Nephron progenitor cell (in vitro differentiated cells): ENCODE results near the gene RUNX1.
A peak's percentile ranks its signal among the peaks of the same experiment; 100 is the strongest.

Experiments
- DNase-seq: peaks from one replicate; pipeline ENCODE4 v3.0.0; 2021
- H3K27ac Mint-ChIP-seq: 2 replicates; pipeline ENCODE4 v1.8.0; 2021; ENCODE audit warnings: mild to moderate bottlenecking, moderate library complexity, mixed read lengths
- H3K27me3 Mint-ChIP-seq: 2 replicates; pipeline ENCODE4 v1.8.0; 2021; ENCODE audit warnings: mild to moderate bottlenecking, low read depth, mixed read lengths; ENCODE audit not compliant: poor library complexity
- H3K36me3 Mint-ChIP-seq: 2 replicates; pipeline ENCODE4 v1.8.0; 2021; ENCODE audit warnings: low read depth, mixed read lengths
- H3K4me1 Mint-ChIP-seq: 2 replicates; pipeline ENCODE4 v1.8.0; 2021; ENCODE audit warnings: mixed read lengths
- H3K4me3 Mint-ChIP-seq: 2 replicates; pipeline ENCODE4 v1.8.0; 2021; ENCODE audit warnings: mild to moderate bottlenecking, moderate library complexity, mixed read lengths
- H3K9me3 Mint-ChIP-seq: 2 replicates; pipeline ENCODE4 v1.8.0; 2021; ENCODE audit warnings: mild to moderate bottlenecking, moderate library complexity, mixed read lengths
- TF ChIP-seq, protein P1 (sequence below): fragments of 200-600 bp; sonication (generic); IDR thresholded peaks from 2 replicates; pipeline ENCODE4 v1.5.0; 2021; ENCODE audit warnings: antibody characterized with exemption

The RUNX1 gene

DNA sequence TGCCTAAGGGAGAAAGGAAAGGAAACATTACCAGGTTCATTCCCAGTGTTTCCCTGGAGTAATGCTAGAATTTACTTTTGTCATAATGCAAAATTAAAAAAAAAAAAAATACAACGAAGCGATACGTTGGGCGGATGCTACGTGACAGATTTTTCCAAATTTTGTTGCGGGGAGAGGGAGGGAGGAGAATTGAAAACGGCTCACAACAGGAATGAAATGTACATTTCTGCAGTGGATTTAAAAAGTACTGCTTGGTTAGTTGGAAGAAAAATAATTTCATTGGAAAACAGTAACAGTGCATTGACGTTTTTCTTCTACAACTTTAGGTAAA is 157.5 kb downstream of the RUNX1 start:
- Mint-ChIP-seq H3K9me3 (peaks cover 6% of the 10 kb centered on the region), H3K27ac (no peak overlapping the region), H3K4me3 (peak overlapping the region; percentile 70), H3K36me3 (peaks cover under 1% of the 10 kb centered on the region), H3K4me1 (peaks cover 21% of the 10 kb centered on the region), H3K27me3 (peaks cover 77% of the 10 kb centered on the region)
- TF ChIP-seq, protein P1, sequence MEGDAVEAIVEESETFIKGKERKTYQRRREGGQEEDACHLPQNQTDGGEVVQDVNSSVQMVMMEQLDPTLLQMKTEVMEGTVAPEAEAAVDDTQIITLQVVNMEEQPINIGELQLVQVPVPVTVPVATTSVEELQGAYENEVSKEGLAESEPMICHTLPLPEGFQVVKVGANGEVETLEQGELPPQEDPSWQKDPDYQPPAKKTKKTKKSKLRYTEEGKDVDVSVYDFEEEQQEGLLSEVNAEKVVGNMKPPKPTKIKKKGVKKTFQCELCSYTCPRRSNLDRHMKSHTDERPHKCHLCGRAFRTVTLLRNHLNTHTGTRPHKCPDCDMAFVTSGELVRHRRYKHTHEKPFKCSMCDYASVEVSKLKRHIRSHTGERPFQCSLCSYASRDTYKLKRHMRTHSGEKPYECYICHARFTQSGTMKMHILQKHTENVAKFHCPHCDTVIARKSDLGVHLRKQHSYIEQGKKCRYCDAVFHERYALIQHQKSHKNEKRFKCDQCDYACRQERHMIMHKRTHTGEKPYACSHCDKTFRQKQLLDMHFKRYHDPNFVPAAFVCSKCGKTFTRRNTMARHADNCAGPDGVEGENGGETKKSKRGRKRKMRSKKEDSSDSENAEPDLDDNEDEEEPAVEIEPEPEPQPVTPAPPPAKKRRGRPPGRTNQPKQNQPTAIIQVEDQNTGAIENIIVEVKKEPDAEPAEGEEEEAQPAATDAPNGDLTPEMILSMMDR, result no peak
- no peak for DNase-seq

DNA sequence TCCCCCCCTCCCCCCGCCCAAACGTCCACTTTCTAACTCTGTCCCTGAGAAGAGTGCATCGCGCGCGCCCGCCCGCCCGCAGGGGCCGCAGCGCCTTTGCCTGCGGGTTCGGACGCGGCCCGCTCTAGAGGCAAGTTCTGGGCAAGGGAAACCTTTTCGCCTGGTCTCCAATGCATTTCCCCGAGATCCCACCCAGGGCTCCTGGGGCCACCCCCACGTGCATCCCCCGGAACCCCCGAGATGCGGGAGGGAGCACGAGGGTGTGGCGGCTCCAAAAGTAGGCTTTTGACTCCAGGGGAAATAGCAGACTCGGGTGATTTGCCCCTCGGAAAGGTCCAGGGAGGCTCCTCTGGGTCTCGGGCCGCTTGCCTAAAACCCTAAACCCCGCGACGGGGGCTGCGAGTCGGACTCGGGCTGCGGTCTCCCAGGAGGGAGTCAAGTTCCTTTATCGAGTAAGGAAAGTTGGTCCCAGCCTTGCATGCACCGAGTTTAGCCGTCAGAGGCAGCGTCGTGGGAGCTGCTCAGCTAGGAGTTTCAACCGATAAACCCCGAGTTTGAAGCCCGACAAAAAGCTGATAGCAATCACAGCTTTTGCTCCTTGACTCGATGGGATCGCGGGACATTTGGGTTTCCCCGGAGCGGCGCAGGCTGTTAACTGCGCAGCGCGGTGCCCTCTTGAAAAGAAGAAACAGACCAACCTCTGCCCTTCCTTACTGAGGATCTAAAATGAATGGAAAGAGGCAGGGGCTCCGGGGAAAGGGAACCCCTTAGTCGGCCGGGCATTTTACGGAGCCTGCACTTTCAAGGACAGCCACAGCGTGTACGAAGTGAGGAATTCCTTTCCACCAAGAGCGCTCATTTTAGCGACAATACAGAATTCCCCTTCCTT is 158.1 kb downstream of the RUNX1 start:
- H3K4me1 Mint-ChIP-seq, result peaks cover 24% of the 10 kb centered on the region
- TF ChIP-seq, protein P1, result no peak
- H3K27ac Mint-ChIP-seq, result no peak overlapping the region
- peak; percentile 42 for DNase-seq
- peak overlapping the region; percentile 70 for H3K4me3 Mint-ChIP-seq
- no peaks in the 10 kb centered on the region for H3K36me3 Mint-ChIP-seq
- peaks cover 79% of the 10 kb centered on the region for H3K27me3 Mint-ChIP-seq
- H3K9me3 Mint-ChIP-seq, result peaks cover under 1% of the 10 kb centered on the region

DNA sequence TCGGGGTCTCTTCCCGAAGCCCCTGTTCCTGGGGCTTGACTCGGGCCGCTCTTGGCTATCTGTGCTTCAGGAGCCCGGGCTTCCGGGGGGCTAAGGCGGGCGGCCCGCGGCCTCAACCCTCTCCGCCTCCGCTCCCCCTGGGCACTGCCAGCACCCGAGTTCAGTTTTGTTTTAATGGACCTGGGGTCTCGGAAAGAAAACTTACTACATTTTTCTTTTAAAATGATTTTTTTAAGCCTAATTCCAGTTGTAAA is 158.7 kb downstream of the RUNX1 start:
- Mint-ChIP-seq H3K36me3 (no peaks in the 10 kb centered on the region), H3K27me3 (peaks cover 81% of the 10 kb centered on the region), H3K4me1 (peaks cover 29% of the 10 kb centered on the region), H3K4me3 (peak overlapping the region; percentile 70), H3K27ac (no peak overlapping the region), H3K9me3 (no peaks in the 10 kb centered on the region)
- no peak for DNase-seq
- TF ChIP-seq, protein P1, result no peak

DNA sequence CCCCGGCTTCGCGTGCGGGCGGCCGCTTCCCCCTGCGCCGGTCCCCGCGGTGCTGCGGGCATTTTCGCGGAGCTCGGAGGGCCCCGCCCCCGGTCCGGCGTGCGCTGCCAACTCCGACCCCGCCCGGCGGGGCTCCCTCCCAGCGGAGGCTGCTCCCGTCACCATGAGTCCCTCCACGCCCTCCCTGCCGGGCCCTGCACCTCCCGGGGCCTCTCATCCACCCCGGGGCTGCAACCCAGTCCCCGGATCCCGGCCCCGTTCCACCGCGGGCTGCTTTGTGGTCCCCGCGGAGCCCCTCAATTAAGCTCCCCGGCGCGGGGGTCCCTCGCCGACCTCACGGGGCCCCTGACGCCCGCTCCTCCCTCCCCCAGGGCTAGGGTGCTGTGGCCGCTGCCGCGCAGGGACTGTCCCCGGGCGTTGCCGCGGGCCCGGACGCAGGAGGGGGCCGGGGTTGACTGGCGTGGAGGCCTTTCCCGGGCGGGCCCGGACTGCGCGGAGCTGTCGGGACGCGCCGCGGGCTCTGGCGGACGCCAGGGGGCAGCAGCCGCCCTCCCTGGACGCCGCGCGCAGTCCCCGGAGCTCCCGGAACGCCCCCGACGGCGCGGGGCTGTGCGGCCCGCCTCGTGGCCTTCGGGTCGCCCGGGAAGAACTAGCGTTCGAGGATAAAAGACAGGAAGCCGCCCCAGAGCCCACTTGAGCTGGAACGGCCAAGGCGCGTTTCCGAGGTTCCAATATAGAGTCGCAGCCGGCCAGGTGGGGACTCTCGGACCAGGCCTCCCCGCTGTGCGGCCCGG is 159.2 kb downstream of the RUNX1 start:
- Mint-ChIP-seq H3K27me3 (peaks cover 80% of the 10 kb centered on the region), H3K27ac (no peak overlapping the region), H3K36me3 (no peaks in the 10 kb centered on the region), H3K4me1 (peaks cover 33% of the 10 kb centered on the region), H3K4me3 (no peak overlapping the region), H3K9me3 (no peaks in the 10 kb centered on the region)
- TF ChIP-seq, protein P1, result peak; percentile 62
- peak; percentile 81 for DNase-seq

DNA sequence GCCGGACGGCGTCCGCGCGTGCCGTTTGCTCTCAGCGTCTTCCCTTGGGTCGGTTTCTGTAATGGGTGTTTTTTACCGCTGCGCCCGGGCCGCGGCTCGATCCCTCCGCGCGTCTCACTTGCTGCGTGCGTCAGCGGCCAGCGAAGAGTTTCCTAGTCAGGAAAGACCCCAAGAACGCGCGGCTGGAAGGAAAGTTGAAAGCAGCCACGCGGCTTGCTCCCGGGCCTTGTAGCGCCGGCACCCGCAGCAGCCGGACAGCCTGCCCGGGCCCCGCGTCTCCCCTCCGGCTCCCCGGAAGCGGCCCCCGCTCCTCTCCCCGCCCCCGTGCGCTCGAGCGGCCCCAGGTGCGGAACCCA is 159.8 kb downstream of the RUNX1 start:
- Mint-ChIP-seq H3K4me3 (peak overlapping the region; percentile 89), H3K36me3 (no peaks in the 10 kb centered on the region), H3K27me3 (peaks cover 75% of the 10 kb centered on the region)

More for the DNA sequence above, 159.8 kb downstream of the RUNX1 start:
- no peaks in the 10 kb centered on the region for H3K9me3 Mint-ChIP-seq
- peak; percentile 49 for DNase-seq
- peaks cover 33% of the 10 kb centered on the region for H3K4me1 Mint-ChIP-seq
- H3K27ac Mint-ChIP-seq, result no peak overlapping the region
- TF ChIP-seq, protein P1, result no peak
